Neural cell (in vitro differentiated cells): Measurements from ENCODE around the gene SLC41A1. TPM values are rescaled to one million over a fixed set of nuclear protein-coding genes. Genes with fewer than 3 reads are reported as not detected.
A peak's percentile ranks its signal among the peaks of the same experiment; 100 is the strongest.

Experiments
- H2AFZ ChIP-seq: fragments of 200-600, 300-800 bp; sonication (generic), shearing (Covaris generic); 2 replicates; pipeline ENCODE4 v1.6.0; 2014; ENCODE audit warnings: low read depth, mild to moderate bottlenecking, antibody characterized with exemption, low read length, moderate library complexity
- H3F3A ChIP-seq: fragments of 200-600 bp; shearing (Covaris generic); 2 replicates; pipeline ENCODE4 v1.6.1; 2016; ENCODE audit warnings: mild to moderate bottlenecking, moderate library complexity, mixed read lengths, antibody characterized with exemption, low read length; ENCODE audit not compliant: insufficient read depth, poor library complexity, severe bottlenecking
- H3K27ac ChIP-seq: fragments of 200-600, 300-800 bp; sonication (generic), shearing (Covaris generic); 2 replicates; pipeline ENCODE4 v1.5.1; 2014; ENCODE audit warnings: mild to moderate bottlenecking, low read length, moderate library complexity
- H3K27me3 ChIP-seq: fragments of 300-800, 200-600 bp; sonication (generic), shearing (Covaris generic); 2 replicates; pipeline ENCODE4 v1.6.0; 2014; ENCODE audit warnings: mild to moderate bottlenecking, low read depth, low read length, moderate library complexity; ENCODE audit not compliant: insufficient read depth
- H3K36me3 ChIP-seq: fragments of 300-800, 200-600 bp; sonication (generic), shearing (Covaris generic); 2 replicates; pipeline ENCODE4 v1.5.1; 2014; ENCODE audit warnings: mild to moderate bottlenecking, antibody characterized with exemption, low read length, moderate library complexity; ENCODE audit not compliant: insufficient read depth
- H3K4me2 ChIP-seq: fragments of 300-800, 200-600 bp; sonication (generic), shearing (Covaris generic); 2 replicates; pipeline ENCODE4 v1.6.0; 2014; ENCODE audit warnings: mild to moderate bottlenecking, low read length
- H3K4me3 ChIP-seq: fragments of 300-800, 200-600 bp; sonication (generic), shearing (Covaris generic); 2 replicates; pipeline ENCODE4 v1.5.1; 2014; ENCODE audit warnings: mild to moderate bottlenecking, low read length, moderate library complexity
- H3K79me2 ChIP-seq: fragments of 200-600 bp; shearing (Covaris generic); replicated peaks from 2 replicates; pipeline ENCODE4 v1.6.0; 2014; ENCODE audit warnings: mild to moderate bottlenecking, low read length, moderate library complexity; ENCODE audit not compliant: insufficient read depth
- H3K9ac ChIP-seq: fragments of 300-800, 200-600 bp; sonication (generic), shearing (Covaris generic); 2 replicates; pipeline ENCODE4 v1.6.1; 2016; ENCODE audit warnings: mild to moderate bottlenecking, low read length, mixed read lengths
- H3K9me2 ChIP-seq: fragments of 200-600 bp; shearing (Covaris generic); 2 replicates; pipeline ENCODE4 v1.6.1; 2016; ENCODE audit warnings: mild to moderate bottlenecking, low read length, mixed read lengths; ENCODE audit not compliant: insufficient read depth
- H3K9me3 ChIP-seq: fragments of 200-600, 300-800 bp; sonication (generic), shearing (Covaris generic); 2 replicates; pipeline ENCODE4 v1.6.1; 2016; ENCODE audit warnings: mild to moderate bottlenecking, mixed run types, low read length, moderate library complexity, mixed read lengths
- H4K20me1 ChIP-seq: fragments of 200-600 bp; shearing (Covaris generic); 2 replicates; pipeline ENCODE4 v1.6.1; 2016; ENCODE audit warnings: mild to moderate bottlenecking, mixed run types; ENCODE audit not compliant: insufficient read depth
- CTCF ChIP-seq: fragments of 450-650 bp; IDR thresholded peaks from 2 replicates; pipeline ENCODE4 v1.5.1; 2014; ENCODE audit warnings: antibody characterized with exemption, mild to moderate bottlenecking, moderate library complexity; ENCODE audit not compliant: poor library complexity, severe bottlenecking
- EP300 ChIP-seq: fragments of 450-650 bp; conservative IDR thresholded peaks from 2 replicates; pipeline ENCODE4 v1.6.1; 2014; ENCODE audit warnings: antibody characterized with exemption, mild to moderate bottlenecking, moderate library complexity; ENCODE audit not compliant: poor library complexity, severe bottlenecking
- EZH2 ChIP-seq: fragments of 200-600, 300-800 bp; shearing (Covaris generic), sonication (generic); IDR thresholded peaks from 2 replicates; pipeline ENCODE4 v1.6.1; 2014; ENCODE audit warnings: antibody characterized with exemption, low read length, borderline replicate concordance, mild to moderate bottlenecking; ENCODE audit not compliant: insufficient read depth, poor library complexity, severe bottlenecking
- MXI1 ChIP-seq: fragments of 450-650 bp; conservative IDR thresholded peaks from 2 replicates; pipeline ENCODE4 v1.6.1; 2014; ENCODE audit warnings: antibody characterized with exemption, mild to moderate bottlenecking; ENCODE audit not compliant: poor library complexity, severe bottlenecking
- POLR2AphosphoS5 ChIP-seq: IDR thresholded peaks from 2 replicates; pipeline ENCODE4 v1.6.1; 2012
- RAD21 ChIP-seq: fragments of 450-650 bp; conservative IDR thresholded peaks from 2 replicates; pipeline ENCODE4 v1.6.1; 2014; ENCODE audit warnings: antibody characterized with exemption, mild to moderate bottlenecking, moderate library complexity
- SMC3 ChIP-seq: fragments of 450-650 bp; conservative IDR thresholded peaks from 2 replicates; pipeline ENCODE4 v1.6.1; 2014; ENCODE audit warnings: antibody characterized with exemption, mild to moderate bottlenecking, moderate library complexity; ENCODE audit not compliant: poor library complexity
- TAF1 ChIP-seq: IDR thresholded peaks from 2 replicates; pipeline ENCODE4 v1.6.1; 2012; ENCODE audit warnings: low read depth
- polyA plus RNA-seq: library from polyadenylated mRNA; depleted of rRNA; stranded (reverse); fragments of >200 nt; gene quantifications from 2 replicates; pipeline ENCODE4 v1.2.3, GENCODE V29; 2014
- TF ChIP-seq, protein P1 (sequence below): IDR thresholded peaks from 2 replicates; pipeline ENCODE4 v1.6.1; 2012; ENCODE audit warnings: borderline replicate concordance

Gene SLC41A1
- polyA plus RNA-seq, 1 donor from 2014 or later = 4.2 TPM

- Histone ChIP-seq H3K9me3 (no peaks in the 10 kb centered on the region), H3K9ac (no peak overlapping the region), H3K4me3 (no peak overlapping the region), H4K20me1 (no peaks in the 10 kb centered on the region), H3K36me3 (no peaks in the 10 kb centered on the region), H3K27me3 (no peaks in the 10 kb centered on the region), H3K79me2 (no peaks in the 10 kb centered on the region), H3F3A (no peaks in the 10 kb centered on the region), H3K4me2 (no peak overlapping the region), H3K27ac (peak overlapping the region; percentile 33), H3K9me2 (no peaks in the 10 kb centered on the region), H2AFZ (no peak overlapping the region)
- TF ChIP-seq MXI1 (no peak), RAD21 (no peak), EZH2 (no peak), SMC3 (no peak), EP300 (no peak), CTCF (no peak), POLR2AphosphoS5 (no peak), TAF1 (no peak)
- TF ChIP-seq, protein P1, sequence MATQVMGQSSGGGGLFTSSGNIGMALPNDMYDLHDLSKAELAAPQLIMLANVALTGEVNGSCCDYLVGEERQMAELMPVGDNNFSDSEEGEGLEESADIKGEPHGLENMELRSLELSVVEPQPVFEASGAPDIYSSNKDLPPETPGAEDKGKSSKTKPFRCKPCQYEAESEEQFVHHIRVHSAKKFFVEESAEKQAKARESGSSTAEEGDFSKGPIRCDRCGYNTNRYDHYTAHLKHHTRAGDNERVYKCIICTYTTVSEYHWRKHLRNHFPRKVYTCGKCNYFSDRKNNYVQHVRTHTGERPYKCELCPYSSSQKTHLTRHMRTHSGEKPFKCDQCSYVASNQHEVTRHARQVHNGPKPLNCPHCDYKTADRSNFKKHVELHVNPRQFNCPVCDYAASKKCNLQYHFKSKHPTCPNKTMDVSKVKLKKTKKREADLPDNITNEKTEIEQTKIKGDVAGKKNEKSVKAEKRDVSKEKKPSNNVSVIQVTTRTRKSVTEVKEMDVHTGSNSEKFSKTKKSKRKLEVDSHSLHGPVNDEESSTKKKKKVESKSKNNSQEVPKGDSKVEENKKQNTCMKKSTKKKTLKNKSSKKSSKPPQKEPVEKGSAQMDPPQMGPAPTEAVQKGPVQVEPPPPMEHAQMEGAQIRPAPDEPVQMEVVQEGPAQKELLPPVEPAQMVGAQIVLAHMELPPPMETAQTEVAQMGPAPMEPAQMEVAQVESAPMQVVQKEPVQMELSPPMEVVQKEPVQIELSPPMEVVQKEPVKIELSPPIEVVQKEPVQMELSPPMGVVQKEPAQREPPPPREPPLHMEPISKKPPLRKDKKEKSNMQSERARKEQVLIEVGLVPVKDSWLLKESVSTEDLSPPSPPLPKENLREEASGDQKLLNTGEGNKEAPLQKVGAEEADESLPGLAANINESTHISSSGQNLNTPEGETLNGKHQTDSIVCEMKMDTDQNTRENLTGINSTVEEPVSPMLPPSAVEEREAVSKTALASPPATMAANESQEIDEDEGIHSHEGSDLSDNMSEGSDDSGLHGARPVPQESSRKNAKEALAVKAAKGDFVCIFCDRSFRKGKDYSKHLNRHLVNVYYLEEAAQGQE = no peak
These were observed 30.2 kb upstream of the SLC41A1 start for GRCh38 chr1:205843036-205843859.

DNA sequence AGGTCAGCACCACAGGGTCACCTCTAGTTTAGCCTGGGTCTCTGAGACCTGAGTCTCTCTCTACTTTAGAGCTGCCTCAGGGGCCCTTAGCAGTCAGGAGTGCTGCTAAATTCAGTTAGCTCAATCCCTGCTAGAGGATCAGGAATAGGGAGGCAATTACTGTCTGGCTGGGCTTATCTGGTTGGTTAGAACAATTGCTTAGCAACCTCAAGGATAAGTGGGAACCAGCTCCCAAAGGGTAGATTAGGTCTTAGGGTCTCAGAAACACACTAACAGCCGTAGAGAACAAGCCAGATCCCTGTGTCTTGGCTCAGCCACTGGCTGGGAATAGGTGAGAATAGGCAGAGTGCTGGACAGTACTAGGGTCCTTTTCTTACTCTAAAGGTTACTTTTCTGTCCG, 29.2 kb upstream of the SLC41A1 start:
- TF ChIP-seq, protein P1 = peak; percentile 25
- TF ChIP-seq SMC3 (no peak), POLR2AphosphoS5 (no peak), MXI1 (no peak), EP300 (no peak)
- Histone ChIP-seq H3K27ac (peak overlapping the region; percentile 38), H3K9me2 (no peaks in the 10 kb centered on the region), H3F3A (no peaks in the 10 kb centered on the region), H4K20me1 (no peaks in the 10 kb centered on the region), H2AFZ (peak overlapping the region; percentile 23), H3K79me2 (no peaks in the 10 kb centered on the region), H3K27me3 (no peaks in the 10 kb centered on the region), H3K4me3 (peak overlapping the region; percentile 9), H3K9me3 (no peaks in the 10 kb centered on the region), H3K36me3 (no peaks in the 10 kb centered on the region), H3K4me2 (no peak overlapping the region), H3K9ac (no peak overlapping the region)
